ENCODE results near the gene ATG13. TPM values are rescaled to one million over a fixed set of nuclear protein-coding genes. Genes with fewer than 3 reads are reported as not detected.

Gene ATG13
- total and polyA plus RNA-seq, 4 donors = 36.3 to 49.9 (median 41.2) TPM

GRCh38 chr11:46721286-46721685 lies 103.9 kb downstream of the ATG13 start:
- Histone ChIP-seq H3K36me3 (ENCODE audit: control insufficient read depth in 4 of 4, insufficient read depth in 3 of 4, low read depth in 1 of 4, low read length in 3 of 4) (peaks cover 5 to 27% (median 12%) of the 10 kb centered on the region in 4 donors), H3K27ac (ENCODE audit: low read depth in 1 of 2, low read length in 2 of 2) (peak overlapping the region; percentile 84 to 99), H3K27me3 (ENCODE audit: control insufficient read depth in 4 of 4, insufficient read depth in 4 of 4, low read length in 3 of 4) (no peaks in the 10 kb centered on the region), H3K4me1 (ENCODE audit: control insufficient read depth in 4 of 4, insufficient read depth in 4 of 4, low read length in 3 of 4) (peaks cover 9 to 56% (median 33%) of the 10 kb centered on the region in 4 donors), H3K9me3 (ENCODE audit: control insufficient read depth in 4 of 4, low read length in 3 of 4) (no peaks in the 10 kb centered on the region), H3K4me3 (ENCODE audit: low read depth in 1 of 3, low read length in 3 of 3) (peak overlapping the region; percentile 0 to 91 (median 27)), H3K9ac (ENCODE audit: low read depth in 1 of 2, low read length in 2 of 2) (peak overlapping the region in 1 of 2 donors; percentile 12)
- no peak for DNase-seq (ENCODE audit: low spot score)
- WGBS = 47% methylated on average over 6 of the region's 6 CpGs
- TF ChIP-seq EGR1 (IDR thresholded peaks at IDR 0.05; ENCODE audit: low read depth in 2 of 2) = no peak
- TF ChIP-seq TAF1 (conservative IDR thresholded peaks at IDR 0.05) = no peak
- no peak for TF ChIP-seq RAD21 (IDR thresholded peaks at IDR 0.05)
- no peak for TF ChIP-seq JUND (IDR thresholded peaks at IDR 0.05)
- TF ChIP-seq RXRA (IDR thresholded peaks at IDR 0.05) = no peak
- no peak for TF ChIP-seq ZBTB33 (IDR thresholded peaks at IDR 0.05)
- TF ChIP-seq ATF3 (IDR thresholded peaks at IDR 0.05) = no peak

GRCh38 chr11:46722566-46723358 lies 105.4 kb downstream of the ATG13 start:
- 92% methylated on average over 11 of the region's 11 CpGs for WGBS
- Histone ChIP-seq H3K9me3 (ENCODE audit: control insufficient read depth in 4 of 4, low read length in 3 of 4) (no peaks in the 10 kb centered on the region), H3K27ac (ENCODE audit: low read depth in 1 of 2, low read length in 2 of 2) (peak overlapping the region; percentile 58 to 61), H3K36me3 (ENCODE audit: control insufficient read depth in 4 of 4, insufficient read depth in 3 of 4, low read depth in 1 of 4, low read length in 3 of 4) (peaks cover 9 to 30% (median 24%) of the 10 kb centered on the region in 4 donors), H3K27me3 (ENCODE audit: control insufficient read depth in 4 of 4, insufficient read depth in 4 of 4, low read length in 3 of 4) (no peaks in the 10 kb centered on the region), H3K4me1 (ENCODE audit: control insufficient read depth in 4 of 4, insufficient read depth in 4 of 4, low read length in 3 of 4) (peaks cover 12 to 57% (median 36%) of the 10 kb centered on the region in 4 donors), H3K4me3 (ENCODE audit: low read depth in 1 of 3, low read length in 3 of 3) (no peak overlapping the region), H3K9ac (ENCODE audit: low read depth in 1 of 2, low read length in 2 of 2) (no peak overlapping the region)
- DNase-seq (ENCODE audit: low spot score) = no peak
- TF ChIP-seq TAF1 (conservative IDR thresholded peaks at IDR 0.05) (no peak), NR2F2 (IDR thresholded peaks at IDR 0.05) (no peak), EGR1 (IDR thresholded peaks at IDR 0.05; ENCODE audit: low read depth in 2 of 2) (no peak), YY1 (IDR thresholded peaks at IDR 0.05) (no peak), HNF4G (IDR thresholded peaks at IDR 0.05) (no peak), RXRA (IDR thresholded peaks at IDR 0.05) (no peak), MAX (IDR thresholded peaks at IDR 0.05) (no peak), GABPA (IDR thresholded peaks at IDR 0.05 in 1 of 2, conservative IDR thresholded peaks at IDR 0.05 in 1 of 2) (no peak), CTCF (IDR thresholded peaks at IDR 0.05; ENCODE audit: low read depth, low read length, missing input control) (no peak), JUND (IDR thresholded peaks at IDR 0.05) (no peak), HNF4A (conservative IDR thresholded peaks at IDR 0.05) (no peak), FOXA1 (IDR thresholded peaks at IDR 0.05) (no peak), ZBTB33 (IDR thresholded peaks at IDR 0.05) (no peak), FOXA2 (IDR thresholded peaks at IDR 0.05) (no peak)

Data from liver (tissue), 9 donors.